Vagina (tissue), 2 donors: Measurements from ENCODE around the gene PWWP2B. TPM values are rescaled to one million over a fixed set of nuclear protein-coding genes. Genes with fewer than 3 reads are reported as not detected.

ENCODE experiments used
- DNase-seq, 2 donors: peaks; one replicate each; pipeline ENCODE4 v3.0.0-alpha.2; 2017; ENCODE audit errors: extremely low spot score in 2 of 2
- H3K27ac ChIP-seq: fragments of 200-600 bp; sonication (generic); one replicate; pipeline ENCODE4 v1.5.1; 2019
- H3K27me3 ChIP-seq: fragments of 200-600 bp; sonication (generic); one replicate; pipeline ENCODE4 v1.5.1; 2019
- H3K36me3 ChIP-seq, 2 donors: fragments of 200-600 bp; sonication (generic); one replicate each; pipeline ENCODE4 v1.5.1; 2017 to 2019
- H3K4me1 ChIP-seq: fragments of 200-600 bp; sonication (generic); one replicate; pipeline ENCODE4 v1.5.1; 2019
- H3K4me3 ChIP-seq, 2 donors: fragments of 200-600 bp; sonication (generic); 1 replicate in 1 of 2; 2 replicates in 1 of 2; pipeline ENCODE4 v1.5.1; 2016 to 2019
- H3K9me3 ChIP-seq: fragments of 200-600 bp; sonication (generic); one replicate; pipeline ENCODE4 v1.5.1; 2019
- CTCF ChIP-seq, 3 experiments: fragments of 450-650 bp in 2 of 3; fragments of 200-600 bp in 1 of 3; sonication (generic) in 1 of 3; IDR thresholded peaks; one replicate each; pipeline ENCODE4 v1.5.1; 2017 to 2019; ENCODE audit warnings: antibody characterized with exemption in 3 of 3, mild to moderate bottlenecking in 2 of 3, moderate library complexity in 2 of 3
- POLR2A ChIP-seq, 2 donors: fragments of 450-650 bp; IDR thresholded peaks; one replicate each; pipeline ENCODE4 v1.6.1; 2017; ENCODE audit warnings: antibody characterized with exemption in 2 of 2, mild to moderate bottlenecking in 2 of 2, moderate library complexity in 2 of 2
- POLR2AphosphoS5 ChIP-seq, 2 donors: sonication (generic); formaldehyde crosslinking; IDR thresholded peaks; one replicate each; pipeline ENCODE4 v1.9.0; 2017; ENCODE audit warnings: antibody characterized with exemption in 2 of 2, mild to moderate bottlenecking in 2 of 2, low read depth in 1 of 2; ENCODE audit not compliant: insufficient read depth in 1 of 2
- intact Hi-C: fragments of 100-400 bp; cut with DNase I; formaldehyde crosslinking; loops from one replicate; pipeline ENCODE4 v1.15.1; 2023
- total RNA-seq: library from RNA; depleted of rRNA; stranded (reverse); fragments of >200 nt; gene quantifications from one replicate; pipeline ENCODE4 v1.2.3, GENCODE V29; 2016

The PWWP2B gene
- total RNA-seq, 1 donor from 2014 or later = 14.7 TPM

- Histone ChIP-seq H3K27me3 (no peaks in the 10 kb centered on the region), H3K9me3 (no peaks in the 10 kb centered on the region), H3K4me1 (peaks cover 66% of the 10 kb centered on the region), H3K4me3 (no peak overlapping the region), H3K27ac (peak overlapping the region; percentile 98), H3K36me3 (no peaks in the 10 kb centered on the region)
- intact Hi-C loops = loop anchor here (10.0 kb wide), 1 partner anchor 50 kb away; no protein-coding TSS in a partner anchor
- TF ChIP-seq POLR2AphosphoS5 (IDR thresholded peaks at IDR 0.05; ENCODE audit: insufficient read depth in 1 of 2, low read depth in 1 of 2) (peak; percentile 48 to 94), POLR2A (IDR thresholded peaks at IDR 0.05) (no peak), CTCF (IDR thresholded peaks at IDR 0.05) (no peak)
- DNase-seq = peak in 1 of 2 donors; percentile 96
Observed at GRCh38 chr10:132464256-132465192, 67.5 kb downstream of the PWWP2B start.

- TF ChIP-seq CTCF (IDR thresholded peaks at IDR 0.05) = no peak
- no peak for TF ChIP-seq POLR2A (IDR thresholded peaks at IDR 0.05)
- no peak for TF ChIP-seq POLR2AphosphoS5 (IDR thresholded peaks at IDR 0.05; ENCODE audit: insufficient read depth in 1 of 2, low read depth in 1 of 2)
- DNase-seq = no peak
- H3K4me3 ChIP-seq = no peak overlapping the region
- no peaks in the 10 kb centered on the region for H3K27me3 ChIP-seq
- no peaks in the 10 kb centered on the region for H3K36me3 ChIP-seq
- peak overlapping the region; percentile 98 for H3K27ac ChIP-seq
- no peaks in the 10 kb centered on the region for H3K9me3 ChIP-seq
- intact Hi-C loops = loop anchor here (10.0 kb wide), 1 partner anchor 49 kb away; no protein-coding TSS in a partner anchor
- peaks cover 66% of the 10 kb centered on the region for H3K4me1 ChIP-seq
Observed at GRCh38 chr10:132465193-132465888, 68.3 kb downstream of the PWWP2B start.

GRCh38 chr10:132465889-132466519, 69.0 kb downstream of the PWWP2B start:
- H3K9me3 ChIP-seq = no peaks in the 10 kb centered on the region
- intact Hi-C loops = loop anchor here (10.0 kb wide), 1 partner anchor 49 kb away; no protein-coding TSS in a partner anchor
- TF ChIP-seq CTCF (IDR thresholded peaks at IDR 0.05) (no peak), POLR2AphosphoS5 (IDR thresholded peaks at IDR 0.05; ENCODE audit: insufficient read depth in 1 of 2, low read depth in 1 of 2) (no peak), POLR2A (IDR thresholded peaks at IDR 0.05) (no peak)
- no peak overlapping the region for H3K4me3 ChIP-seq
- no peaks in the 10 kb centered on the region for H3K27me3 ChIP-seq
- H3K27ac ChIP-seq = peak overlapping the region; percentile 98
- no peak for DNase-seq
- no peaks in the 10 kb centered on the region for H3K36me3 ChIP-seq
- peaks cover 66% of the 10 kb centered on the region for H3K4me1 ChIP-seq

GRCh38 chr10:132466520-132467463, 69.8 kb downstream of the PWWP2B start:
- Histone ChIP-seq H3K27ac (peak overlapping the region; percentile 98), H3K36me3 (no peaks in the 10 kb centered on the region), H3K27me3 (no peaks in the 10 kb centered on the region), H3K4me3 (no peak overlapping the region), H3K9me3 (no peaks in the 10 kb centered on the region), H3K4me1 (peaks cover 62% of the 10 kb centered on the region)
- intact Hi-C loops = loop anchor here (10.0 kb wide), 1 partner anchor 48 kb away; no protein-coding TSS in a partner anchor
- no peak for TF ChIP-seq POLR2A (IDR thresholded peaks at IDR 0.05)
- no peak for TF ChIP-seq POLR2AphosphoS5 (IDR thresholded peaks at IDR 0.05; ENCODE audit: insufficient read depth in 1 of 2, low read depth in 1 of 2)
- TF ChIP-seq CTCF (IDR thresholded peaks at IDR 0.05) = no peak
- no peak for DNase-seq
